ENCODE data around the gene FMN1.

GRCh38 chr15:32953533-32953910, 241.0 kb downstream of the FMN1 start:
- TF ChIP-seq FOXM1 (IDR thresholded peaks at IDR 0.05; ENCODE audit: low read depth, low read length), result no peak
- no peak for TF ChIP-seq SPI1 (IDR thresholded peaks at IDR 0.05; ENCODE audit: borderline replicate concordance, insufficient read depth, low read depth, low read length)
- no peak for TF ChIP-seq NFYA (IDR thresholded peaks at IDR 0.05; ENCODE audit: borderline replicate concordance, low read depth, low read length)
- no peak for TF ChIP-seq MXI1 (IDR thresholded peaks at IDR 0.05; ENCODE audit: low read depth, low read length)
- no peak for TF ChIP-seq CBX3 (IDR thresholded peaks at IDR 0.05; ENCODE audit: borderline replicate concordance, low read depth)

All from GM12878 (cell line).